IPS DF 6.9 (cell line): ENCODE results near the gene EMC6.

Experiments used
- DNase-seq: peaks from one replicate; pipeline ENCODE4 v3.0.0-alpha.2; 2013; ENCODE audit warnings: low read depth, low spot score
- H3K27ac ChIP-seq: one replicate; pipeline ENCODE4 v1.5.1; 2013; ENCODE audit warnings: low read length, control low read depth
- H3K27me3 ChIP-seq: 2 replicates; pipeline ENCODE4 v1.6.1; 2013; ENCODE audit warnings: mild to moderate bottlenecking, low read length; ENCODE audit not compliant: control insufficient read depth, insufficient read depth
- H3K36me3 ChIP-seq: 2 replicates; pipeline ENCODE4 v1.6.1; 2013; ENCODE audit warnings: low read length; ENCODE audit not compliant: control insufficient read depth, insufficient read depth
- H3K4me1 ChIP-seq: 2 replicates; pipeline ENCODE4 v1.6.1; 2013; ENCODE audit warnings: low read length; ENCODE audit not compliant: control insufficient read depth, insufficient read depth
- H3K4me3 ChIP-seq: 2 replicates; pipeline ENCODE4 v1.5.1; 2013; ENCODE audit warnings: mild to moderate bottlenecking, low read length
- H3K9me3 ChIP-seq: 2 replicates; pipeline ENCODE4 v1.6.1; 2013; ENCODE audit warnings: low read length, inconsistent platforms; ENCODE audit not compliant: control insufficient read depth, insufficient read depth
- WGBS: extraction: QIAGEN DNeasy Blood & Tissue Kit; methylation state at CpG from one replicate; pipeline ENCODE4 v1.1.7; 2013; ENCODE audit warnings: mixed read lengths, missing lambda C conversion rate; ENCODE audit not compliant: insufficient read length, insufficient coverage; 5-methylcytosine and 5-hydroxymethylcytosine counted together

The EMC6 gene

DNA sequence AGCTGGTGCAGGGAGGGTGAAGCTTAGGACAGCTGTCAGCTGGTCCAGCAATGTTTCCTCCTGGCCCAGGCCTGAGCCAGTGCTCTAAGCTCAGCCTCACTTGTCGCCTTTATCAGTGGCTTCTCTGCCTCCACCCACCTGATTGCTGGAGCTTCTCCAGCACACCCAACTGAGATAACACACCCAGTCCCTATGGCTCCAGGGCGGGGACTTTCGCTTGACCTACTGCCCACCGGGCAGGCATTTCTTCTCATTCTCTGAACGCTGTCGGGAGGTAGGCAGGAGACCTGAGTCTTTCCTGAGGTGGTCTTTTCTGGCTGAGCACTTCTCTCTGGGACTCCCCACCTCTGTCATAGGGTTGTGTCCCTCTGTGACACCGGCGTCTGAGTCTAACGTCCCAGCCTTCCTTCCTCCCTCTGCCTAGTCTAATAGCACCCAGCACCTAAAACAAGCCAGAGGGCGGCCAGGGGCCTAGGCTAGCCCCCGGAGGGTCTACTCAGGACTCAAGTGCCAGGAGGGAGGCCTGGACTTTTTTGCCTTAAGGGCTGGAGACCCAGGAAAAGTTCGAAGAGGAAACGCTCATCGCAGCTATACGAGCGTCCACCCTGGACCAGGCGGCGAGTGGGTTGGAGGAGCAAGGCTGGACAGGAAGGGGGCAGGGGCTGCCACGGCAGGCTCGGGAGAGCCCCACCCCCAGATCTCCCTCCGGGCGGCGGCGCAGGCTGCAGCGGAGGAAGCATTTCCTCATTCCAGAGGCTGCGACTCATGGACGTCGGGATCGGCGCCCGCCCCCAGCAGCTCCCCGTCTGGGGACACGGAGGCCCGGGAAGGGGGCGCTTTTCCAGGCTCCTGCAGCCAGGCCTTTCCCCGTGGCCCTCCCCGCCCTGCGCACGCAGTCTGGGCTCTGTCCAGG lies 990 bp upstream of the EMC6 start:
- Histone ChIP-seq H3K36me3 (peaks cover 9% of the 10 kb centered on the region; the same call in 1 of the 2 replicates), H3K4me1 (peaks cover 3% of the 10 kb centered on the region; the same call in 1 of the 2 replicates)

DNA sequence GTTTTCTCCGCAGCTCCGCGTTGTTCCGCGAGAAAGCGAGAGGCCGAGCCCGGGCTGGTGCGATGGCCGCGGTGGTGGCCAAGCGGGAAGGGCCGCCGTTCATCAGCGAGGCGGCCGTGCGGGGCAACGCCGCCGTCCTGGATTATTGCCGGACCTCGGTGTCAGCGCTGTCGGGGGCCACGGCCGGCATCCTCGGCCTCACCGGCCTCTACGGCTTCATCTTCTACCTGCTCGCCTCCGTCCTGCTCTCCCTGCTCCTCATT lies 404 bp downstream of the EMC6 start:
- no CpG with 5 or more reads among the region's 32 CpGs for WGBS
- peak overlapping the region; percentile 95 for H3K4me3 ChIP-seq

More for the DNA sequence above, 990 bp upstream of the EMC6 start:
- H3K4me3 ChIP-seq = peak overlapping the region; percentile 80
- H3K27me3 ChIP-seq = no peaks in the 10 kb centered on the region
- no CpG with 5 or more reads among the region's 39 CpGs for WGBS
- no peak overlapping the region for H3K27ac ChIP-seq
- no peaks in the 10 kb centered on the region for H3K9me3 ChIP-seq
- DNase-seq = no peak

DNA sequence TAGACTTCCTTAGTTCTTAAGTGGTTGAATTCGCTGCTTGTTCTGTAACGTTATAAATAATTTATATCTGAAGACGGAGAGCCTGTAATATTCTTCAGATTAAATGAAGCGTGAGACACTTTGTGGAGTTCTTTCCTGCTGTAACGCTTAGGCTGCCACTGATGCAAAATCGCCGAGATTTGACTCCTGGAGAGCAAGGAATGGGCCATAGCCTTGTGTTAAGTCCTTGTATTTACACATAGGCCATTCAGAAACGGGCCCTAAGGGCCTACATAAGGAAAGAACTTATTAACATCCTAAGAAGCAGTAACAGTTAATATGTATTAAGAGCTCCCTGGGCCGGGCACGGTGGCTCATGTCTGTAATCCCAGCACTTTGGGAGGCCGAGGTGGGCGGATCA lies 936 bp downstream of the EMC6 start:
- no CpG with 5 or more reads among the region's 12 CpGs for WGBS
- no peaks in the 10 kb centered on the region for H3K36me3 ChIP-seq
- no peaks in the 10 kb centered on the region for H3K9me3 ChIP-seq
- DNase-seq = no peak
- H3K4me3 ChIP-seq = peak overlapping the region; percentile 95; the same call in 1 of the 2 replicates
- H3K4me1 ChIP-seq = peaks cover 3% of the 10 kb centered on the region; the same call in 1 of the 2 replicates
- no peak overlapping the region for H3K27ac ChIP-seq
- H3K27me3 ChIP-seq = no peaks in the 10 kb centered on the region

More for the DNA sequence above, 404 bp downstream of the EMC6 start:
- peaks cover 3% of the 10 kb centered on the region; the same call in 1 of the 2 replicates for H3K4me1 ChIP-seq
- no peaks in the 10 kb centered on the region for H3K27me3 ChIP-seq
- H3K9me3 ChIP-seq = no peaks in the 10 kb centered on the region
- no peaks in the 10 kb centered on the region for H3K36me3 ChIP-seq
- no peak overlapping the region for H3K27ac ChIP-seq
- no peak for DNase-seq

DNA sequence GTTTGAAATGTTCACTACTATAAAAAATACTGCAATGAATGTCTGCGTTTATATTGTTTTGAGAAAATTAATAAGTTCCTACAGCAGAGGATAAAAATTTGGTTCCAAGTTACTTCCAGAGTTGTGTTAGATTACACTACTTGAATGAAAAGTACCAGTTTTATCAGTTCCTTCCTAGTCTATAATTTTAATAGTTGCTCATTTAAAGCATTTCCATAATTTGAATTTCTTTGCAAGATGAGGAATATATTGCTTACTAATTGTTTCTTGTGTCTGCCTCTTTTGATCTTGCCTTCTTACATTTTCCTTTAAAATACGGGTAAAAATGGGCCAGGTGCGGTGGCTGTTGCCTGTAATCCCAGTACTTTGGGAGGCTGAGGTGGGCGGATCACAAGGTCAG lies 4.0 kb downstream of the EMC6 start:
- no peaks in the 10 kb centered on the region for H3K36me3 ChIP-seq
- H3K27ac ChIP-seq = no peak overlapping the region

DNA sequence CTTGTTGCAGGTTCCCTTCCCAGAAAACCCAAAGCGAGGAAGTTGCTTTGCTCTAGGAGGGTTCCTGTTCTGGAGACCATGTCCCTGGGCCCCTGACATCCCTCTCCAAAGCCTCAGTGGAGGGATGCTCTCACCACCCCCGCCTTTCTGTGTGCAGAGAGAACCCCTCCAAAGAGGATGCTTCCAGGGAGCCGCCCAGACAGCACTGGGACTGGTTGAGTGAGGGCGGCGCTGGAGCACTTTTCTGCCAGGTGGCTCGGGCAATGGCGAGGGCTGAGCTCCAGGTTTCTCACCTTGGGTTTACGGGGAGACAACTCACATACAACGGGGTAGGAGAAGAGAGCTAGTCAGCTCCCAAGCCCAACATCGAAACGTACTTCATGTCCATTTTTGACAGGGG lies 7.3 kb downstream of the EMC6 start:
- H3K27me3 ChIP-seq = no peaks in the 10 kb centered on the region
- WGBS = no CpG with 5 or more reads among the region's 11 CpGs
- H3K4me3 ChIP-seq = no peak overlapping the region
- no peaks in the 10 kb centered on the region for H3K4me1 ChIP-seq
- no peaks in the 10 kb centered on the region for H3K36me3 ChIP-seq
- H3K27ac ChIP-seq = no peak overlapping the region
- DNase-seq = no peak
- no peaks in the 10 kb centered on the region for H3K9me3 ChIP-seq

More for the DNA sequence above, 4.0 kb downstream of the EMC6 start:
- H3K4me3 ChIP-seq = no peak overlapping the region
- no peaks in the 10 kb centered on the region for H3K9me3 ChIP-seq
- H3K4me1 ChIP-seq = no peaks in the 10 kb centered on the region
- no CpG with 5 or more reads among the region's 4 CpGs for WGBS
- DNase-seq = no peak
- H3K27me3 ChIP-seq = no peaks in the 10 kb centered on the region

DNA sequence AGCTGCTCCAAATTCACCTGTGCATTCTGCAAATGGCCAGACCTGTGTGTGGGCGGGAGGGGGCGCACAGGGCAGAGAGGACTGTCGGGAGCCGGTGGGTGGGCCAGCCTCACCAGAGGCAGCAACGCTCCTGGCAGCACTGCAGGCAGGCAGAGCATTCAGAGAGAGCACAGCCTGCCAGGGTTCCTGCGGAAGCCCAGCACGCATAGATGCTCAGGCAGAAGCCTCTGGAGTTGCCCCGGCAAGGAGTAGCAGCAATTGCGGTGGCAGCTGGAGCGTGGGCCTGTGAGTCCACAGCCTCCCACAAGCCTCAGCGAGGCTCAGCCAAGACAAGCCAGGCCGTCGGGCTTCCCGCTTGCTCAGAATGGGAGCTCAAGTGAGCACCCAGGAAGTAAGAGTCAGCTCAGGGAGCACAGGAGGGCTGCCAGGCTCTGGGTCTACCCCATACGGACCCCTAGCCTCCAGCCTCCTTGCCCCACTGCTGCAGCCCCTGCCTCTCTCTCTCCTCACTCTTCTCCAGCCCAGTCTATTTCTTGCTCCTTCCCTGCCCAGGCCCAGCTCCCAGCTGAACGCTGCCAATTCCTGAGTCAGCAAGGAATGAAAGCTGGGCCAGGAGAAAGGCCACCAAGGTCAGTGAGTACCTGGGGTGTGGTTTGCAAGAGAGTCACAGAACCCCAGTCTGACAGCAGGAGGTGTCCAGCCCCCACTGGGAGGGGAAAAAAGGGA lies 9.6 kb downstream of the EMC6 start:
- H3K27ac ChIP-seq = no peak overlapping the region
- H3K36me3 ChIP-seq = no peaks in the 10 kb centered on the region
- no peaks in the 10 kb centered on the region for H3K27me3 ChIP-seq
- H3K9me3 ChIP-seq = no peaks in the 10 kb centered on the region
- H3K4me1 ChIP-seq = no peaks in the 10 kb centered on the region
- no peak overlapping the region for H3K4me3 ChIP-seq
- no CpG with 5 or more reads among the region's 16 CpGs for WGBS
- DNase-seq = no peak

DNA sequence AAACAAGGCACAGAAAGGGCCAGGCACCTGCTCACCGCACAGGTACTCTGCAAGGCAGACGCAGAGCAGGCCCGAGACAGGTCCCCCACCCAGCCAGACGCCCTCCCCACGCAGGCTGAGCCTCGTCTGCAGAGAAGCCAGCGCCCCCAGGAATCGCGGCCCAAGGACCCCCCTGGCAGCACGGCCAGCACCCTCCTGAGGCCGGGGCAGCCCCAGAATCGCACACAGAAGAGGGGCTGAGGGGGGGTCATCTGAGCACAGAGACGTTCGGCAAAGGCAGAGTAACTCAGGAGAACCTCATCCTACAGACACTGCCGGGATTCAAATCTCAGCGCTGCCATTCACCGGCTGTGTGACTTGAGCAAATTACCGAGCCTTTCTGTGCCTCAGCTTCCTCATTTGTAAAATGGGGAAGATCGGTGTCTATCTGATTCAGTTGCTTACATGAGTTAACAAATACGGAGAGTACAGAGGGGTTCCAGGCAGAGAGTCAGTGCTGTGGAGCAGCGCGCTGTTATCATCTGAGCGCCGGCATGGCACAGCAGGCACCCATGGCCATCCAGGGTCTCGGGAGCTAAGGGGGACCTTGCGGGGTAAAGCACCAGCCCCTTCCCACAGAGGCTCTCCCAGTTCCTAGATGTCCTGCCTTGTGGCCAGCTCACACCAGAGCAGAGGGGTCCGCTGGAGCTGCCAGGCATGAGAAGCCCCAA lies 10.4 kb downstream of the EMC6 start:
- no peak overlapping the region for H3K27ac ChIP-seq
- no peaks in the 10 kb centered on the region for H3K27me3 ChIP-seq
- H3K4me1 ChIP-seq = no peaks in the 10 kb centered on the region
- H3K4me3 ChIP-seq = no peak overlapping the region
- DNase-seq = no peak
- WGBS = no CpG with 5 or more reads among the region's 27 CpGs
- no peaks in the 10 kb centered on the region for H3K9me3 ChIP-seq
- H3K36me3 ChIP-seq = no peaks in the 10 kb centered on the region

DNA sequence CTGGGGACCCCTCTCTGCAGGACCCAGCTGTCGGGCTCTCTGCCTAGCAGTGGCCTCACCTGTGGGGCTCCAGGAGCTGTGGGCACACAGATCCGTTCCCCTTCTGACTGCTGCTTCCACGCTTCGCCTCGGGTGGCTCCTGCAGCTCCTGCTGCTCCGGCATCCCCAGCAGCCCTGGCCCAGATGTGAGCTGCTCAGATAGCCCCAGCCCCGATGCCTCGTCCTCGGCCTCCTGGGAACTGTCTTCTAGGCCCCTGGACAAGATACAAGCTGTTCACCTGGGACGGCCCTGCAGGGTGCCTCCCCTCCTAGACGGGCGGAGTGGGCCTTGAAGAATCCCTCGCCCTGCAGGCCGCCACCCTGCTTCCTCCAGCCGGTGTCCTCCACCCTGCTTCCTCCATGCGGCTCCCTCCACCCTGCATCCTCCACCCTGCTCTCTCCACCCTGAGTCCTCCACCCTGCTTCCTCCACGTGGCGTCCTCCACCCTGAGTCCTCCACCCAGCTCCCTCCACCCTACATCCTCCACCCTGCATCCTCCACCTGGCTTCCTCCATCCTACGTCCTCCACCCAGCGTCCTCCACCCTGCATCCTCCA lies 11.0 kb downstream of the EMC6 start:
- no peaks in the 10 kb centered on the region for H3K36me3 ChIP-seq
- no peaks in the 10 kb centered on the region for H3K4me1 ChIP-seq
- no peak overlapping the region for H3K4me3 ChIP-seq
- WGBS = no CpG with 5 or more reads among the region's 20 CpGs
- H3K27ac ChIP-seq = no peak overlapping the region
- H3K27me3 ChIP-seq = no peaks in the 10 kb centered on the region
- DNase-seq = no peak
- H3K9me3 ChIP-seq = no peaks in the 10 kb centered on the region

DNA sequence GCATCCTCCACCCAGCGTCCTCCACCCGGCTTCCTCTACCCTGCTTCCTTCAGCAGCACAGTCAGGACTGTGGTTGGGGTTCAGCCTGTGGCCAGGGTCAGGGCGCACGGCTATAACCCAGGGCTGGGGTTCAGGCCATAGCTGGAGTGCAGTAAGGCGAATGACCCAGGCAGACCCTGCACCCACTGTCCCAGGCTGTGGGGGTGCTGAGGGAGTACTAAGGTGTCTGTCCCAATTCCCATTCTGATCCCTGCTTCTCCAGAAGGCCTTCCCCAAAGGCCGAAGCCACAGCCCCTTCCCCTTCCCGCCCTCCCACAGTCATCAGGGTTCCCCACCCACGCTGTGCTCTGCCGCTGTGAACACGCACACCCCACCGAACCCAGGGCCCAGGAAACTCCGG lies 12.4 kb downstream of the EMC6 start:
- Histone ChIP-seq H3K9me3 (no peaks in the 10 kb centered on the region), H3K27me3 (no peaks in the 10 kb centered on the region), H3K36me3 (no peaks in the 10 kb centered on the region), H3K4me1 (no peaks in the 10 kb centered on the region), H3K27ac (no peak overlapping the region), H3K4me3 (no peak overlapping the region)
- no CpG with 5 or more reads among the region's 12 CpGs for WGBS
- no peak for DNase-seq

DNA sequence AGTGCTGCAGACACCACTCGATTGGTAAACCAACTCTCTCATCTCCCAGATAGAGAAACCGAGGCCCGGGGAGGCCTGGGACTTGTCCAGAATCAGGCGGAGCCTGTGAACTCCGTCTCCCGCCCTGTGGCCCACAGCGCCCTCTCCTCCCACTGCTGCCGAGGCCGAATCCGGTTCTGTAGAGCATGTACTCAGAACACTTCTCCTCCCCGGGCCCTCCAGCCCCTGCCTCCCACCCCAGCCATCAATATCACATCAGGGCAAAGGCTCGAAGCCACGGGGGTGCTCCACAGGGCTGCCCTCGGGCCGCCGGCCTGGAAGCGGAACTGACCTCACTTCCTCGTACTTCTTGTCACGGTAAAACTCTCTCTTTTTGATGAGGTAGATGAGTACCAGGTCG lies 13.0 kb downstream of the EMC6 start:
- no CpG with 5 or more reads among the region's 20 CpGs for WGBS

More for the DNA sequence above, 13.0 kb downstream of the EMC6 start:
- Histone ChIP-seq H3K4me1 (no peaks in the 10 kb centered on the region), H3K36me3 (no peaks in the 10 kb centered on the region), H3K27ac (no peak overlapping the region), H3K9me3 (no peaks in the 10 kb centered on the region), H3K4me3 (no peak overlapping the region), H3K27me3 (no peaks in the 10 kb centered on the region)
- DNase-seq = no peak
